GM23338 (cell line): ENCODE data around the gene VWA7. TPM values are rescaled to one million over a fixed set of nuclear protein-coding genes. Genes with fewer than 3 reads are reported as not detected.

ENCODE experiments used
- ATAC-seq: fragments of 200-7000 bp; cut with Tn5 transposase; 3 replicates; pipeline ENCODE4 v1.9.1; 2020
- DNase-seq: peaks from one replicate; pipeline ENCODE4 v3.0.0-alpha.2; 2015; ENCODE audit warnings: low spot score
- H2AFZ ChIP-seq: fragments of 200-600 bp; sonication (generic); 2 replicates; pipeline ENCODE4 v1.8.0; 2016; ENCODE audit warnings: antibody characterized with exemption, mild to moderate bottlenecking, moderate library complexity
- H3F3A ChIP-seq: fragments of 200-600 bp; sonication (generic); replicated peaks from 2 replicates; pipeline ENCODE4 v1.8.0; 2017; ENCODE audit warnings: antibody characterized with exemption, mixed run types, low read depth
- H3K27ac ChIP-seq: fragments of 200-600 bp; sonication (generic); 2 replicates; pipeline ENCODE4 v1.6.1; 2016; ENCODE audit warnings: low read depth
- H3K27me3 ChIP-seq: fragments of 200-600 bp; sonication (generic); 2 replicates; pipeline ENCODE4 v1.8.0; 2016; ENCODE audit warnings: mild to moderate bottlenecking, mixed run types, moderate library complexity; ENCODE audit not compliant: insufficient read depth
- H3K36me3 ChIP-seq: fragments of 200-600 bp; sonication (generic); 2 replicates; pipeline ENCODE4 v1.8.0; 2016; ENCODE audit warnings: mild to moderate bottlenecking; ENCODE audit not compliant: insufficient read depth
- H3K4me1 ChIP-seq: fragments of 200-600 bp; sonication (generic); 2 replicates; pipeline ENCODE4 v1.8.0; 2016; ENCODE audit warnings: mild to moderate bottlenecking, moderate library complexity; ENCODE audit not compliant: insufficient read depth
- H3K4me2 ChIP-seq: fragments of 200-600 bp; sonication (generic); 2 replicates; pipeline ENCODE4 v1.7.1; 2017; ENCODE audit warnings: mixed run types
- H3K4me3 ChIP-seq: fragments of 200-600 bp; sonication (generic); 2 replicates; pipeline ENCODE4 v1.6.1; 2016; ENCODE audit warnings: mixed run types
- H3K79me2 ChIP-seq: fragments of 200-600 bp; sonication (generic); replicated peaks from 2 replicates; pipeline ENCODE4 v1.8.0; 2017; ENCODE audit warnings: mild to moderate bottlenecking; ENCODE audit not compliant: insufficient read depth
- H3K9me2 ChIP-seq: fragments of 200-600 bp; sonication (generic); 2 replicates; pipeline ENCODE4 v1.8.0; 2017; ENCODE audit not compliant: insufficient read depth
- H4K20me1 ChIP-seq: fragments of 200-600 bp; sonication (generic); replicated peaks from 2 replicates; pipeline ENCODE4 v1.8.0; 2017; ENCODE audit warnings: mild to moderate bottlenecking; ENCODE audit not compliant: insufficient read depth
- H3K27ac Mint-ChIP-seq: 2 replicates; pipeline ENCODE4 v1.8.0; 2020; ENCODE audit warnings: inconsistent platforms, mild to moderate bottlenecking, moderate library complexity, mixed read lengths
- H3K27me3 Mint-ChIP-seq: 3 replicates; pipeline ENCODE4 v1.8.0; 2022; ENCODE audit warnings: low read depth, mild to moderate bottlenecking, moderate library complexity, mixed read lengths, inconsistent platforms; ENCODE audit not compliant: insufficient read depth, poor library complexity
- H3K36me3 Mint-ChIP-seq: 3 replicates; pipeline ENCODE4 v1.8.0; 2021; ENCODE audit warnings: low read depth, mild to moderate bottlenecking, inconsistent platforms, moderate library complexity, mixed read lengths
- H3K4me1 Mint-ChIP-seq: 3 replicates; pipeline ENCODE4 v1.8.0; 2020; ENCODE audit warnings: mild to moderate bottlenecking, inconsistent platforms, mixed read lengths
- H3K4me3 Mint-ChIP-seq: 3 replicates; pipeline ENCODE4 v1.8.0; 2021; ENCODE audit warnings: moderate library complexity, mild to moderate bottlenecking, inconsistent platforms, mixed read lengths
- H3K9me3 Mint-ChIP-seq: 3 replicates; pipeline ENCODE4 v1.8.0; 2020; ENCODE audit warnings: moderate library complexity, mild to moderate bottlenecking, inconsistent platforms, mixed read lengths
- CREB1 ChIP-seq: fragments of 250-450 bp; sonication (Bioruptor Pico); IDR thresholded peaks from 2 replicates; pipeline ENCODE4 v1.5.0; 2020; ENCODE audit warnings: low read depth, mild to moderate bottlenecking, moderate library complexity
- CTCF ChIP-seq, 2 experiments: fragments of 200-600 bp in 1 of 2; sonication (generic) in 1 of 2; conservative IDR thresholded peaks; 2 replicates each; pipeline versions ENCODE4 v1.5.1 to v1.6.1; 2016 to 2017; ENCODE audit warnings: antibody characterized with exemption in 2 of 2, low read depth in 2 of 2, mild to moderate bottlenecking in 2 of 2, moderate library complexity in 1 of 2
- EZH2 ChIP-seq: fragments of 200-600 bp; sonication (generic); IDR thresholded peaks from one replicate; pipeline ENCODE4 v1.8.0; 2017; ENCODE audit warnings: antibody characterized with exemption, mild to moderate bottlenecking, low read depth; ENCODE audit not compliant: unreplicated experiment
- EZH2phosphoT487 ChIP-seq: fragments of 200-600 bp; sonication (generic); IDR thresholded peaks from one replicate; pipeline ENCODE4 v1.8.1; 2018; ENCODE audit warnings: antibody characterized with exemption; ENCODE audit not compliant: unreplicated experiment
- JUNB ChIP-seq: IDR thresholded peaks from one replicate; pipeline ENCODE4 v1.6.1; 2016; ENCODE audit warnings: antibody characterized with exemption; ENCODE audit not compliant: unreplicated experiment
- NANOG ChIP-seq: IDR thresholded peaks from 2 replicates; pipeline ENCODE4 v1.6.1; 2016; ENCODE audit warnings: antibody characterized with exemption, borderline replicate concordance
- POLR2AphosphoS5 ChIP-seq: IDR thresholded peaks from 2 replicates; pipeline ENCODE4 v1.6.1; 2016; ENCODE audit warnings: antibody characterized with exemption, low read depth
- REST ChIP-seq: IDR thresholded peaks from one replicate; pipeline ENCODE4 v1.6.1; 2018; ENCODE audit warnings: antibody characterized with exemption; ENCODE audit not compliant: unreplicated experiment
- STAT1 ChIP-seq: IDR thresholded peaks from one replicate; pipeline ENCODE4 v1.6.1; 2016; ENCODE audit warnings: antibody characterized with exemption; ENCODE audit not compliant: unreplicated experiment
- ZNF114 ChIP-seq: fragments of 250-450 bp; sonication (Bioruptor Pico); IDR thresholded peaks from 2 replicates; pipeline ENCODE4 v1.5.0; 2020; ENCODE audit warnings: mild to moderate bottlenecking, moderate library complexity
- ZNF331 ChIP-seq: fragments of 250-450 bp; sonication (Bioruptor Pico); IDR thresholded peaks from 2 replicates; pipeline ENCODE4 v1.5.0; 2020; ENCODE audit warnings: low read depth, mild to moderate bottlenecking, moderate library complexity
- ZNF462 ChIP-seq: fragments of 250-450 bp; sonication (Bioruptor Pico); IDR thresholded peaks from 2 replicates; pipeline ENCODE4 v1.5.0; 2020; ENCODE audit warnings: mild to moderate bottlenecking, moderate library complexity
- polyA plus RNA-seq: library from polyadenylated mRNA; unstranded; fragments of >200 nt; fragmentation: Nextera tagmentation; extraction: Ambion mirVana; gene quantifications from 2 replicates; pipeline ENCODE4 v1.2.1, GENCODE V29; 2016
- total RNA-seq: library from RNA; depleted of rRNA; stranded (reverse); fragments of >200 nt; shearing (Covaris generic); gene quantifications from 2 replicates; pipeline ENCODE4 v1.2.3, GENCODE V29; 2014
- TF ChIP-seq, protein P1 (sequence below): IDR thresholded peaks from 2 replicates; pipeline ENCODE4 v1.6.1; 2016; ENCODE audit warnings: antibody characterized with exemption

The VWA7 gene
- total and polyA plus RNA-seq, 2 experiments from 2014 or later: 0.07 to 0.36 TPM

DNA sequence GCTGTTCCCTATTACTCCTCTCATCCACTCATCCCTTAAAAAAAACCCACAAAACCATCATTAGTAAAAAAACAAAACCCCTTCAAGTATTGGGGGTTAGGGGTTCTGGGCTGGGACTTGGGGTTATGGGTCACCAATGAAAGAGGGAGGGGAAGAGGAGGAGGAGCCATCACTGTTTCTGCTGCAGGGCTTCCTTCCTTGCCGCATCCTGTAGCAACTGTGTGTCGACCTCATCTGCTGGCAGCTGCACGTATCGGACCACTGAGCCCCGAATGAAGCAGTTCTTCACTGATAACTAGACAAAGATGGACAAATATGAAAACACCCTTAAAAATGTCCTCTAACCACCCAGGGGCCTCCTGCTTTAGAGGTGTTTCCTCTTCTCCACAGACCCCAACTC, 20.5 kb upstream of the VWA7 start:
- Mint-ChIP-seq H3K27ac (no peak overlapping the region), H3K36me3 (peaks cover 39% of the 10 kb centered on the region)

More for the DNA sequence above, 20.5 kb upstream of the VWA7 start:
- Histone ChIP-seq H3K4me2 (no peak overlapping the region), H3K27ac (no peak overlapping the region), H3K4me3 (no peak overlapping the region), H4K20me1 (peaks cover 4% of the 10 kb centered on the region; the same call in 1 of the 2 replicates), H3K9me2 (no peaks in the 10 kb centered on the region), H3K27me3 (no peaks in the 10 kb centered on the region), H2AFZ (no peak overlapping the region), H3K36me3 (peaks cover 8% of the 10 kb centered on the region; the same call in 1 of the 2 replicates), H3F3A (peaks cover 30% of the 10 kb centered on the region), H3K4me1 (no peaks in the 10 kb centered on the region; the same call in 1 of the 2 replicates), H3K79me2 (peaks cover 28% of the 10 kb centered on the region)
- peaks cover 6% of the 10 kb centered on the region for H3K4me1 Mint-ChIP-seq
- TF ChIP-seq EZH2 (no peak), NANOG (no peak), JUNB (no peak), ZNF462 (CRISPR knock-in tag) (no peak), CREB1 (no peak), EZH2phosphoT487 (no peak), STAT1 (no peak), ZNF331 (CRISPR knock-in tag) (no peak), POLR2AphosphoS5 (no peak), CTCF (conservative IDR thresholded peaks at IDR 0.05; ENCODE audit: low read depth in 2 of 2) (no peak), REST (no peak), ZNF114 (CRISPR knock-in tag) (no peak)
- TF ChIP-seq, protein P1, sequence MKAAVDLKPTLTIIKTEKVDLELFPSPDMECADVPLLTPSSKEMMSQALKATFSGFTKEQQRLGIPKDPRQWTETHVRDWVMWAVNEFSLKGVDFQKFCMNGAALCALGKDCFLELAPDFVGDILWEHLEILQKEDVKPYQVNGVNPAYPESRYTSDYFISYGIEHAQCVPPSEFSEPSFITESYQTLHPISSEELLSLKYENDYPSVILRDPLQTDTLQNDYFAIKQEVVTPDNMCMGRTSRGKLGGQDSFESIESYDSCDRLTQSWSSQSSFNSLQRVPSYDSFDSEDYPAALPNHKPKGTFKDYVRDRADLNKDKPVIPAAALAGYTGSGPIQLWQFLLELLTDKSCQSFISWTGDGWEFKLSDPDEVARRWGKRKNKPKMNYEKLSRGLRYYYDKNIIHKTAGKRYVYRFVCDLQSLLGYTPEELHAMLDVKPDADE: no peak
- ATAC-seq: no peak
- no peak overlapping the region; the same call in 2 of the 3 replicates for H3K4me3 Mint-ChIP-seq
- peaks cover 8% of the 10 kb centered on the region for H3K27me3 Mint-ChIP-seq
- H3K9me3 Mint-ChIP-seq: no peaks in the 10 kb centered on the region
- DNase-seq: no peak
